ENCODE data around the gene NUCB1. TPM values are rescaled to one million over a fixed set of nuclear protein-coding genes. Genes with fewer than 3 reads are reported as not detected.

Gene NUCB1
- total RNA-seq, 1 experiment from 2014 or later: 125 TPM

DNA sequence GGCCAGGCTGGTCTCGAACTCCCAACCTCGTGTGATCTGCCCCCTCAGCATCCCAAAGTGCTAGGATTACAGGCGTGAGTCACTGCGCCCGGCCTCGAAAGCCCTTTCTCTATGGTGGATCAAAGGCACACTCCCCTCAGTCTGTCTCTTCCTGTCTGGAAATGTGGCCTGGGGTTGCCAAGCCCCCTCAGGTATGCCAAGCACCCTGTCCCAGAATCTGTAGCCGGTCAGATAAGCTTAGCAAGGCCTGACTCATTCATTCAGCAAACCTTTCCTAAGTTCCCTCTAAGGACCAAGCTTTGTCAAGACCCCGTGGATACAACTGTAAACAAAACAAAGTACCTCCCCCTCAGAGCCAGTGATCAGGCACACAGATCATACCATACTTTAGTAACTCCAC is 14.1 kb downstream of the NUCB1 start:
- H3K18ac ChIP-seq (ENCODE audit: insufficient read length, low read depth, low read length): no peak overlapping the region
- H3K4ac ChIP-seq (ENCODE audit: low read depth, low read length): no peak overlapping the region
- no peak overlapping the region for H3K56ac ChIP-seq (ENCODE audit: insufficient read length, low read depth, low read length)
- no peak overlapping the region for H2AFZ ChIP-seq (ENCODE audit: low read length)
- Mint-ChIP-seq H3K27ac (no peak overlapping the region), H3K4me3 (no peak overlapping the region), H3K36me3 (ENCODE audit: insufficient read depth in 1 of 3, low read depth in 3 of 3) (peaks cover 35 to 67% (median 67%) of the 10 kb centered on the region in 3 experiments), H3K4me1 (0 out of 4 replicates have a peak, but pooled peaks cover 0 to 2% of the 10 kb centered on the region in 2 experiments), H3K9me3 (no peaks in the 10 kb centered on the region), H3K27me3 (ENCODE audit: low read depth) (no peaks in the 10 kb centered on the region)
- no peaks in the 10 kb centered on the region for H3K79me1 ChIP-seq (ENCODE audit: insufficient read depth, low read depth, low read length, poor library complexity, severe bottlenecking)
- no peaks in the 10 kb centered on the region for H3K27me3 ChIP-seq (ENCODE audit: insufficient read depth, low read length)
- H3K23ac ChIP-seq (ENCODE audit: insufficient read length, low read depth, low read length): no peak overlapping the region
- H3K9ac ChIP-seq (ENCODE audit: extremely low read depth, insufficient read length, low read length): no peak overlapping the region
- H4K91ac ChIP-seq (ENCODE audit: insufficient read length, low read depth, low read length): no peak overlapping the region
- no peak overlapping the region for H2BK12ac ChIP-seq (ENCODE audit: insufficient read length, low read depth, low read length)
- H2BK120ac ChIP-seq (ENCODE audit: low read depth, low read length, poor library complexity, severe bottlenecking): no peak overlapping the region
- H3K4me1 ChIP-seq (ENCODE audit: insufficient read depth, low read length): no peaks in the 10 kb centered on the region
- H2AK5ac ChIP-seq (ENCODE audit: insufficient read length, low read length): no peak overlapping the region
- H4K8ac ChIP-seq (replicated peaks; ENCODE audit: insufficient read length, low read depth, low read length): no peak overlapping the region
- H3K79me2 ChIP-seq (ENCODE audit: insufficient read depth, low read length): no peaks in the 10 kb centered on the region
- no peak overlapping the region for H3K14ac ChIP-seq (ENCODE audit: insufficient read depth, low read length)
- H3K4me2 ChIP-seq (ENCODE audit: insufficient read depth, insufficient read length, low read length): no peak overlapping the region
- H3K9me3 ChIP-seq (ENCODE audit: control insufficient read depth, low read depth, low read length): no peaks in the 10 kb centered on the region
- no CpG with 5 or more reads among the region's 8 CpGs for WGBS (ENCODE audit: extremely low coverage, insufficient read length, low lambda C conversion rate)
- no peak overlapping the region for H3T11ph ChIP-seq (ENCODE audit: low read length)
- no peak overlapping the region for H2BK5ac ChIP-seq (ENCODE audit: insufficient read length, low read length)
- no peak for DNase-seq
- H3K27ac ChIP-seq (ENCODE audit: insufficient read length, low read depth, low read length): no peak overlapping the region
- no peak overlapping the region for H2BK20ac ChIP-seq (ENCODE audit: low read depth, low read length, poor library complexity, severe bottlenecking)
- H2BK15ac ChIP-seq (ENCODE audit: low read depth, low read length): no peak overlapping the region
- no peak overlapping the region for H4K5ac ChIP-seq (ENCODE audit: insufficient read length, low read depth, low read length)
- H4K20me1 ChIP-seq (ENCODE audit: control insufficient read depth, insufficient read depth, insufficient read length): no peaks in the 10 kb centered on the region
- no peaks in the 10 kb centered on the region for H3K23me2 ChIP-seq (ENCODE audit: insufficient read length, low read depth, low read length, poor library complexity, severe bottlenecking)
- TF ChIP-seq, protein P1, sequence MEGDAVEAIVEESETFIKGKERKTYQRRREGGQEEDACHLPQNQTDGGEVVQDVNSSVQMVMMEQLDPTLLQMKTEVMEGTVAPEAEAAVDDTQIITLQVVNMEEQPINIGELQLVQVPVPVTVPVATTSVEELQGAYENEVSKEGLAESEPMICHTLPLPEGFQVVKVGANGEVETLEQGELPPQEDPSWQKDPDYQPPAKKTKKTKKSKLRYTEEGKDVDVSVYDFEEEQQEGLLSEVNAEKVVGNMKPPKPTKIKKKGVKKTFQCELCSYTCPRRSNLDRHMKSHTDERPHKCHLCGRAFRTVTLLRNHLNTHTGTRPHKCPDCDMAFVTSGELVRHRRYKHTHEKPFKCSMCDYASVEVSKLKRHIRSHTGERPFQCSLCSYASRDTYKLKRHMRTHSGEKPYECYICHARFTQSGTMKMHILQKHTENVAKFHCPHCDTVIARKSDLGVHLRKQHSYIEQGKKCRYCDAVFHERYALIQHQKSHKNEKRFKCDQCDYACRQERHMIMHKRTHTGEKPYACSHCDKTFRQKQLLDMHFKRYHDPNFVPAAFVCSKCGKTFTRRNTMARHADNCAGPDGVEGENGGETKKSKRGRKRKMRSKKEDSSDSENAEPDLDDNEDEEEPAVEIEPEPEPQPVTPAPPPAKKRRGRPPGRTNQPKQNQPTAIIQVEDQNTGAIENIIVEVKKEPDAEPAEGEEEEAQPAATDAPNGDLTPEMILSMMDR (conservative IDR thresholded peaks at IDR 0.05): no peak

Measured in H9 (cell line).